HG03045 (cell line): Measurements from ENCODE around the gene ACOX2.

Experiments used
- ATAC-seq: cut with Tn5 transposase; IDR thresholded peaks from one replicate; pipeline ENCODE4 v1.9.1; 2021; ENCODE audit warnings: mild to moderate bottlenecking, moderate library complexity; ENCODE audit not compliant: unreplicated experiment

The ACOX2 gene

GRCh38 chr3:58567251-58567515 lies 30.2 kb upstream of the ACOX2 start:
- ATAC-seq = no peak

GRCh38 chr3:58566398-58567250 lies 29.6 kb upstream of the ACOX2 start:
- ATAC-seq = no peak

- no peak for ATAC-seq
Observed at GRCh38 chr3:58565621-58566397, 28.8 kb upstream of the ACOX2 start.

- ATAC-seq = no peak
Observed at GRCh38 chr3:58564456-58565160, 27.6 kb upstream of the ACOX2 start.

GRCh38 chr3:58564054-58564453 lies 27.1 kb upstream of the ACOX2 start:
- no peak for ATAC-seq

- ATAC-seq = no peak
Observed at GRCh38 chr3:58563386-58564035, 26.5 kb upstream of the ACOX2 start.

GRCh38 chr3:58562498-58562897 lies 25.5 kb upstream of the ACOX2 start:
- no peak for ATAC-seq

GRCh38 chr3:58560771-58561311 lies 23.9 kb upstream of the ACOX2 start:
- no peak for ATAC-seq

- ATAC-seq = no peak
Observed at GRCh38 chr3:58559586-58559985, 22.6 kb upstream of the ACOX2 start.

GRCh38 chr3:58557491-58557890 lies 20.5 kb upstream of the ACOX2 start:
- ATAC-seq = no peak

GRCh38 chr3:58556761-58557221 lies 19.8 kb upstream of the ACOX2 start:
- no peak for ATAC-seq

- no peak for ATAC-seq
Observed at GRCh38 chr3:58556001-58556400, 19.0 kb upstream of the ACOX2 start.

GRCh38 chr3:58555203-58555602 lies 18.2 kb upstream of the ACOX2 start:
- ATAC-seq = no peak

GRCh38 chr3:58553003-58553402 lies 16.0 kb upstream of the ACOX2 start:
- no peak for ATAC-seq

- ATAC-seq = no peak
Observed at GRCh38 chr3:58551636-58552180, 14.7 kb upstream of the ACOX2 start.

- ATAC-seq = no peak
Observed at GRCh38 chr3:58544541-58544940, 7.6 kb upstream of the ACOX2 start.

- ATAC-seq = no peak
Observed at GRCh38 chr3:58540176-58540858, 3.3 kb upstream of the ACOX2 start.

GRCh38 chr3:58539626-58540025 lies 2.6 kb upstream of the ACOX2 start:
- ATAC-seq = no peak

- ATAC-seq = no peak
Observed at GRCh38 chr3:58537412-58538301, 667 bp upstream of the ACOX2 start.
